SK-N-SH (cell line): ENCODE measurements around the gene CST11.

ENCODE experiments used
- FOXJ3 ChIP-seq: sonication (generic); formaldehyde crosslinking; IDR thresholded peaks from 2 replicates; pipeline ENCODE4 v1.5.1; 2020; ENCODE audit warnings: mild to moderate bottlenecking, missing genetic modification reagents
- RXRA ChIP-seq: IDR thresholded peaks from 2 replicates; pipeline ENCODE4 v1.4.0; 2012; ENCODE audit warnings: low read depth, mild to moderate bottlenecking, borderline replicate concordance
- TAF1 ChIP-seq: IDR thresholded peaks from 2 replicates; pipeline ENCODE4 v1.6.1; 2012; ENCODE audit warnings: low read depth, mild to moderate bottlenecking, low read length, moderate library complexity, borderline replicate concordance
- TCF12 ChIP-seq: IDR thresholded peaks from 2 replicates; pipeline ENCODE4 v1.4.0; 2012
- TEAD4 ChIP-seq: IDR thresholded peaks from 2 replicates; pipeline ENCODE4 v1.4.0; 2012; ENCODE audit warnings: mild to moderate bottlenecking, borderline replicate concordance; ENCODE audit not compliant: insufficient read depth
- YY1 ChIP-seq: IDR thresholded peaks from 2 replicates; pipeline ENCODE4 v1.4.0; 2012; ENCODE audit warnings: low read depth, mild to moderate bottlenecking
- TF ChIP-seq, protein P1 (sequence below): fragments of 200-600 bp; sonication (generic); IDR thresholded peaks from 2 replicates; pipeline ENCODE4 v1.6.1; 2017; ENCODE audit warnings: antibody characterized with exemption, mild to moderate bottlenecking, moderate library complexity

DNA sequence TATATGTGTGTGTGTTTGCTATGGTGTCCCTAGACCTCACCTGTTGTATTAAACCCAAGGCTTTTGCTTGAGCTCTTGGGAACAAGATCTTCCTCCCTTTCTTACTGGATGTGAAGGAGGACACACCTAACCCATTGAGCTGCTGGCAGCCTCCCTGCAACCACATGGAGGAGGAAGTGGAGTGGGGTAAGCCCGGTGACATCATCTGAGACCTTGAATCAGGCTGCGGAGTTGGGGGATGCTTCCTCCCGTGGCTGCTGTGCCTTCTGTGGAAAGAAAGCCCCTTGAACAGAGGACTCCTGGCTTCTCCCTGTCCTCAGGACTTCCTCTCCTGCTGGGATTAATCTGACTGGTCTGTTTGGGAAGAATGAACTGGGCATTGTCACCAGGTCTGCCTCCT, 3.3 kb downstream of the CST11 start:
- no peak for TF ChIP-seq YY1
- TF ChIP-seq, protein P1, sequence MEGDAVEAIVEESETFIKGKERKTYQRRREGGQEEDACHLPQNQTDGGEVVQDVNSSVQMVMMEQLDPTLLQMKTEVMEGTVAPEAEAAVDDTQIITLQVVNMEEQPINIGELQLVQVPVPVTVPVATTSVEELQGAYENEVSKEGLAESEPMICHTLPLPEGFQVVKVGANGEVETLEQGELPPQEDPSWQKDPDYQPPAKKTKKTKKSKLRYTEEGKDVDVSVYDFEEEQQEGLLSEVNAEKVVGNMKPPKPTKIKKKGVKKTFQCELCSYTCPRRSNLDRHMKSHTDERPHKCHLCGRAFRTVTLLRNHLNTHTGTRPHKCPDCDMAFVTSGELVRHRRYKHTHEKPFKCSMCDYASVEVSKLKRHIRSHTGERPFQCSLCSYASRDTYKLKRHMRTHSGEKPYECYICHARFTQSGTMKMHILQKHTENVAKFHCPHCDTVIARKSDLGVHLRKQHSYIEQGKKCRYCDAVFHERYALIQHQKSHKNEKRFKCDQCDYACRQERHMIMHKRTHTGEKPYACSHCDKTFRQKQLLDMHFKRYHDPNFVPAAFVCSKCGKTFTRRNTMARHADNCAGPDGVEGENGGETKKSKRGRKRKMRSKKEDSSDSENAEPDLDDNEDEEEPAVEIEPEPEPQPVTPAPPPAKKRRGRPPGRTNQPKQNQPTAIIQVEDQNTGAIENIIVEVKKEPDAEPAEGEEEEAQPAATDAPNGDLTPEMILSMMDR, result no peak
- no peak for TF ChIP-seq FOXJ3
- TF ChIP-seq TAF1, result no peak
- TF ChIP-seq RXRA, result no peak
- TF ChIP-seq TEAD4, result no peak
- TF ChIP-seq TCF12, result no peak
